GM18867 (cell line): ENCODE results near the gene FLCN.
"Not testable (repeated sequence)": the region's sequence is repeated elsewhere in the genome, so short reads cannot be mapped to it uniquely, and the experiment has no call there.

ENCODE experiments used
- ATAC-seq: cut with Tn5 transposase; IDR thresholded peaks from one replicate; pipeline ENCODE4 v1.9.1; 2021; ENCODE audit warnings: mild to moderate bottlenecking, moderate library complexity; ENCODE audit not compliant: unreplicated experiment

The FLCN gene, protein sequence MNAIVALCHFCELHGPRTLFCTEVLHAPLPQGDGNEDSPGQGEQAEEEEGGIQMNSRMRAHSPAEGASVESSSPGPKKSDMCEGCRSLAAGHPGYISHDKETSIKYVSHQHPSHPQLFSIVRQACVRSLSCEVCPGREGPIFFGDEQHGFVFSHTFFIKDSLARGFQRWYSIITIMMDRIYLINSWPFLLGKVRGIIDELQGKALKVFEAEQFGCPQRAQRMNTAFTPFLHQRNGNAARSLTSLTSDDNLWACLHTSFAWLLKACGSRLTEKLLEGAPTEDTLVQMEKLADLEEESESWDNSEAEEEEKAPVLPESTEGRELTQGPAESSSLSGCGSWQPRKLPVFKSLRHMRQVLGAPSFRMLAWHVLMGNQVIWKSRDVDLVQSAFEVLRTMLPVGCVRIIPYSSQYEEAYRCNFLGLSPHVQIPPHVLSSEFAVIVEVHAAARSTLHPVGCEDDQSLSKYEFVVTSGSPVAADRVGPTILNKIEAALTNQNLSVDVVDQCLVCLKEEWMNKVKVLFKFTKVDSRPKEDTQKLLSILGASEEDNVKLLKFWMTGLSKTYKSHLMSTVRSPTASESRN

GRCh38 chr17:17237026-17237799 lies at the start of gene FLCN:
Gene FLCN, minus strand, starts transcription at chr17:17237168. Its CDS starts 9,031 bp downstream, at chr17:17228137.
- peak; percentile 82 for ATAC-seq

DNA sequence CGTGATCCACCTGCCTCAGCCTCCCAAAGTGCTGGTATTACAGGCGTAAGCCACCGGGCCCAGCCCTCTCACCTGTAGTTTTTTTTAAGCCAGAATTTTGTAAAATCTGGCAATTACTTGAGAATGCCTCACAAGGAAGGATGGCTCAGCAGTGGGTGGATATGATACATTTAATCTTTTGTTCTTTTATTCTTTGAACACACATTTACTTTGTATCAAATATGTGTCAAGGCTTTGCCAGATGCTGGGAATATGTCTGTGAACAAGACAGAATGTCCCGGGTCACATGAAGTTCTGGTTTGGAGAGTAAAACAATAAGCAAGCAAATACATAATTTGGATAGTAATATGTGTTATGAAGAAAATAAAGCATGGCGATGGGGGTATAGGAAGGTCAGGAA lies 49.0 kb upstream of the FLCN start:
- ATAC-seq = no peak

GRCh38 chr17:17280613-17281549 lies 43.9 kb upstream of the FLCN start, which contains the start of gene COPS3:
Gene COPS3, minus strand, starts transcription at chr17:17281246. Its CDS starts 60 bp downstream, at chr17:17281186.
- ATAC-seq = peak; percentile 89

GRCh38 chr17:17279316-17279715 lies 42.3 kb upstream of the FLCN start:
- no peak for ATAC-seq

DNA sequence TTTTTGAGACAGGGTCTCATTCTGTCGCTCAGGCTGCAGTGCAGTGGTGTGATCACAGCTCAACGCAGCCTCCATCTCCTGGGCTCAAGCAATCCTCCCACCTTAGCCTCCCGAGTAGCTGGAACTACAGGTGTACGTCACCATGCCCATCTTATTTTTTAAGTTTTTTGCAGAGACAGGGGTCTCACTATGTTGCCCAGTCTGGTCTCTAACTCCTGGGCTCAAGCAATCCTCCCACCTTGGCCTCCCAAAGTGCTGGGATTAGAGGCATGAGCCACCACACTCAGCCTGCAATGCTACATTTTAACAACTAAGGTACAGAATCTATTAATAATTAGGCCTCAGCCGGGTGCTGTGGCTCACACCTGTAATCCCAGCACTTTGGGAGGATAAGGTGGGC lies 40.5 kb upstream of the FLCN start:
- ATAC-seq = not testable (repeated sequence)

GRCh38 chr17:17275971-17276370 lies 39.0 kb upstream of the FLCN start:
- no peak for ATAC-seq

DNA sequence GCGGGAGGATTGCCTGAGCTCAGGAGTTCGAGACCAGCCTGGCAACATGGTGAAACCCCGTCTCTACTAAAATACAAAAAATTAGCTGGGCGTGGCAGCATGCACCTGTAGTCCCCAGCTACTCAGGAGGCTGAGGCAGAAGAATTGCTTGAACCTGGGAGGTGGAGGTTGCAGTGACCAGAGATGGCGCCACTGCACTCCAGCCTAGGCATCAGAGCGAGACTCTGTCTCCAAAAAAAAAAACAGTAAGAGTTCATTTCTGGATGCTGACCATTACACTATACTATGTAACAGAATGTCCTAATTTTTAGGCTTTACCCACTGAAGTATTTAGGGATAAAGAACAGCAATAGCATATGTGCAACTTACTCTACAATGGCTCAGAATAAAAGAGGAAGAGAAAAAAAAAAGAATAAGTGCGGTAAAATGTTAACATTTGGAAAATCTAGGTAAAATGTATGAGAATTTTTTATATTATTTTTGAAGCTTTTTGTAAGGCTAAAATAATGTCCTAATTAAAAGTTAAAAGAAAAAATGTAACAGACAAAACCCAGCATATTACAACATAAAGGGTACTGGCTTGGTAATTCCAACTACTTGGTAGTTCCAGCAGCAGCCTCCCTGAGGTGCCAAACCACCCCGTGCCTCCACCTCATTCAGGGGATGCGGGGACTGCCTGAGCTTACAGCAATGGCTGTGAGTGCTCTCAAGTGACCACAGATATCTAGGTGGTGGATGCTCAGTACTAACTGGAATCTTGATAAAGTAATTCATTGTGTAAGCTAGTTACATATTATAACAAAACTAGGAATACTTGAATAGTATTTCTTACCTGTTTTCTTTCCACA lies 33.2 kb upstream of the FLCN start:
- ATAC-seq = no peak

GRCh38 chr17:17264430-17264829 lies 27.5 kb upstream of the FLCN start:
- ATAC-seq = no peak

DNA sequence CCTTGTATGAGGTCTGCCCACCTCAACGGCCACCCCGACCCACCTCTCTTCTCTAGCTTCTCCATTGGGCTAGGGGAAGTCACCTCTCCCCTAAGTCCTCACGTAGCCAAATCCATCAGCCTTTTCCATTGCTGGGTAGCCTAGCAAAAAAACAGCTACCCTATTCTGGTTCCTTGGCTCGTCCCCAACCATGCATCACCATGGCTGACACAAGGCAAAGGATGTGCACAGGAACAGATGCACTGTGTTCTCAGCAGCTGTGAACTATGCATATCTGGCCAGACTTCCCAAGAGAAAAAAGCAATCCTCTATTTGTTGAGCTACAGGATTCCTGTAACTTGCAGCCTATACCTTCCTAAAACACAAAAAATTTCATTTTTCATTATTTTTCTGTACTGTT lies 22.0 kb upstream of the FLCN start:
- ATAC-seq = no peak

DNA sequence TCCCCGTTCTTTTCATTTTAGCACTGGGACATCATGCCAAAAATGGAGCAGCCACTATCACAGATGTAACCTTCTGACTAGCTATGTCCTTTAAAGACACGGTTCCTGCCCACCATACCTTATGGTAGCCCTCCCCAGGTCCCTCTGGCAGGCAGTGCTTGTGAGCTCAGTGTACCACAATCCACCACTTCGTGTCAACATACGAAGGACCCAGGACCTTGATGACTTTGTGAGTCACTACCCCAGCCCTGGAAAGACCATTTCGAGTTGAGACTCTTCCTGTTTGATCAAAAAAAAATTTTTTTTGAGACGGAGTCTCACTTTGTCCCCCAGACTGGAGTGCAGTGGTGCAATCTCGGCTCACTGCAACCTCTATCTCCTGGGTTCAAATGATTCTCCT lies 21.0 kb upstream of the FLCN start:
- no peak for ATAC-seq

DNA sequence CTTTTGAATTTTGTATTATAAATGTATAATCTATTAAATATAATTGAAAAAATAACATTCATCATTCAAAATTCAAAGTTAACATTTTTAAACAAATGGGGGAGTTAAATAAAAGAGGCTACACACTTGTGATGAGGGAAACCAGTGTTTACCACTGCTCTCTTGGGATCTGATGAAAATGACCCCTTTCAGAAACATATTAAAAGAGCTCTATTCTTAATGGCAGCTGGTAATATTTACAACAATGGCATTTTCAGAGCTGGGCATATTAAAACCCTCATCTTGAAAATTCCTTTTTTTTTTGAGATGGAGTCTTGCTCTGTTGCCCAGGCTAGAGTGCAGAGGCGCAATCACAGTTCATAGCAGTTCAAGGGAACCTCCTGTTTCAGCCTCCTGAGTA lies 19.3 kb upstream of the FLCN start:
- ATAC-seq = no peak

- not testable (repeated sequence) for ATAC-seq
Measured at GRCh38 chr17:17255689-17256088, 18.7 kb upstream of the FLCN start.

DNA sequence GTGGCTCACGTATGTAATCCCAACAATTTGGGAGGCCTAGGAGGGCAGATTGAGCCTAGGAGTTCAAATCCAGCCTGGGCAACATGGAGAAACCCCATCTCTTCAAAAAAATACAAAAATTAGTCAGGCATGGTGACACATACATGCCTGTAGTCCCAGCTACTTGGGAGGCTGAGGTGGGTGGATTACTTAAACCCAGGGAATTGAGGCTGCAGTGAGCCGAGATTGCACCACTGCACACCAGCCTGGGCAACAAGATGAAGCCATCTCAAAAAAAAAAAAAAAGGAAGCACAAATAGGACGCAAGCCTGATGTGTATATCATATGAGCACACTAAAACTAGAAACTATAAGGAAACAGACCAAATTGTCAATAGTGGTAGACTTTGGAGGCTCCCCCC lies 17.1 kb upstream of the FLCN start:
- ATAC-seq = no peak

DNA sequence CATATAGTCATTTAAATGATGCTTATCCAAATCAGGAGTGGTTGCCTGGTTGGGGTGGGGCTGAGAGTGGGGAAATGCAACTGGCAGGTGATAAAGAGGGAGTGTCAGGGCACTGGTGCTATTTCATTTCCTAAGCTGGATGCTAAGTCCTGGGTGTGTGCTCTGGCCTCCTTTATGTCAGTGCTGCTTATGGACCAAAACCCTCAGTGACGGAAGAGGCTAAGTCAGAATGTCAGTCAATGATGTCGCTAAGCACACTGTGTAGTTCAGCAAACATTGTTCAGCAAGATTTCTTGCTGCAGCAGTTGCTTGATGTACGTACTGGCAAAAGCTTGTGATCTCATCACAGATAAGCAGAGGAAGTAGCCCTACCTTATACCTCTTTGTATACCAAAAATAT lies 16.4 kb upstream of the FLCN start:
- ATAC-seq = no peak

GRCh38 chr17:17252149-17252661 lies 15.2 kb upstream of the FLCN start:
- no peak for ATAC-seq

DNA sequence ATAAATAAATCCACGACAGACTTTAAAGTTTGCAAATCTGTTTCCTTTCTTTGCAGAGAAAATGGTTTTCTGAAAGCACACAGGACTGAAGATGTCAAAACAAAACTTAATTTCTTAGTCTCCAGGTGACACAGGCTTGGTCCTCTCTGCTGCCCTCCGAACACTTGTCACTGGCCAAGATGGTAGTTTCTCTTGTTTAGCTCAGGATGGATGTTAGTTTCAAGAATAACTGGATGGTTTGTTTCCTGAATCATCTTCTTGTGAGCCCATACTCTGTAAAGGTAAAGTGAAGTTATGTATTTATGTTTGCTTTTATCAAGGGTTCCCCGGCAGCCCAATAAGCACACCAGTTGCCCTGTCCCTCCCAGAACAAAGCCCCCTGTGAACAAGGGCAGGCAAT lies 9.9 kb upstream of the FLCN start:
- no peak for ATAC-seq

DNA sequence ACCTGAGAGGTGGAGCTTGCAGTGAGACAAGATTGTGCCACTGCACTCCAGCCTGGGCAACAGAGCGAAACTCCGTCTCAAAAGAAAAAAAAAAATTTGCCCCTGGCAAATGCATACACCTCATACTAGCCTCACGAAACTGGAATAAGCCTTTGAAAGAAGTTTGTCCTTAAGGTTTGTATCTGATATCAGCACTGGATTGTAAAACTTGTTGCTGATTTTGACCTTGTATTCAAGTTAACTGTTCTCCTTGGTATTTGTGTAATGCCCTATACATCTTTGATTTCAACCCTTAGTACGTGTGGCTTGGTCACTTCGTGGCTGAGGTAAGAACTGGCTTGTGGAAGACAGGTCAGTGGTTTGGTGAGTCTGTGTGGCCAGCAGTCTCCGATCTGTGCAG lies 6.2 kb upstream of the FLCN start:
- ATAC-seq = no peak

- no peak for ATAC-seq
Measured at GRCh38 chr17:17242246-17242645, 5.3 kb upstream of the FLCN start.

GRCh38 chr17:17241656-17242055 lies 4.7 kb upstream of the FLCN start:
- no peak for ATAC-seq

GRCh38 chr17:17239832-17240231 lies 2.9 kb upstream of the FLCN start:
- ATAC-seq = no peak
